ENCODE data around the gene TPP1. TPM values are rescaled to one million over a fixed set of nuclear protein-coding genes. Genes with fewer than 3 reads are reported as not detected.
A peak's percentile ranks its signal among the peaks of the same experiment; 100 is the strongest.

Gene TPP1
- total and polyA plus RNA-seq, 2 of the 13 experiments (the other 11 are each of a cell fraction or from before 2014, with no cell fraction given), result 13.9 to 74.6 TPM

GRCh38 chr11:6654281-6655019, 35.2 kb upstream of the TPP1 start (continued):
- TF ChIP-seq STAT6 (CRISPR knock-in tag; IDR thresholded peaks at IDR 0.05; ENCODE audit: borderline replicate concordance), result no peak
- no peak for TF ChIP-seq ZBTB49 (CRISPR knock-in tag; IDR thresholded peaks at IDR 0.05; ENCODE audit: borderline replicate concordance)
- TF ChIP-seq ZNF501 (CRISPR knock-in tag; IDR thresholded peaks at IDR 0.05), result no peak
- TF ChIP-seq ATRX (CRISPR knock-in tag; IDR thresholded peaks at IDR 0.05; ENCODE audit: borderline replicate concordance), result no peak
- TF ChIP-seq PAX8 (CRISPR knock-in tag; IDR thresholded peaks at IDR 0.05; ENCODE audit: borderline replicate concordance), result no peak
- no peak for TF ChIP-seq HNRNPH1 (optimal IDR thresholded peaks at IDR 0.05; ENCODE audit: low read depth, low read length)
- TF ChIP-seq MAX (IDR thresholded peaks at IDR 0.05), result peak; percentile 48; the same call in 1 of the 2 replicates
- TF ChIP-seq SMARCC2 (IDR thresholded peaks at IDR 0.05), result no peak
- TF ChIP-seq THYN1 (CRISPR knock-in tag; IDR thresholded peaks at IDR 0.05; ENCODE audit: borderline replicate concordance, low read depth), result no peak
- no peak for TF ChIP-seq ZNF607 (CRISPR knock-in tag; IDR thresholded peaks at IDR 0.05; ENCODE audit: borderline replicate concordance)
- TF ChIP-seq ZNF609 (CRISPR knock-in tag; IDR thresholded peaks at IDR 0.05; ENCODE audit: borderline replicate concordance), result peak; percentile 92
- TF ChIP-seq ZNF441 (CRISPR knock-in tag; IDR thresholded peaks at IDR 0.05; ENCODE audit: borderline replicate concordance), result no peak
- no peak for TF ChIP-seq HOMEZ (CRISPR knock-in tag; IDR thresholded peaks at IDR 0.05; ENCODE audit: low read depth)
- TF ChIP-seq ATF7-NPFF (CRISPR knock-in tag; IDR thresholded peaks at IDR 0.05; ENCODE audit: low read depth), result no peak
- TF ChIP-seq WIZ (CRISPR knock-in tag; IDR thresholded peaks at IDR 0.05), result no peak
- TF ChIP-seq MIXL1 (CRISPR knock-in tag; IDR thresholded peaks at IDR 0.05), result no peak

Data from HepG2 (cell line).